Measurements from ENCODE around the gene PIBF1. TPM values are rescaled to one million over a fixed set of nuclear protein-coding genes. Genes with fewer than 3 reads are reported as not detected.

The PIBF1 gene
- total RNA-seq, 1 experiment from 2014 or later, result 4.8 TPM

DNA sequence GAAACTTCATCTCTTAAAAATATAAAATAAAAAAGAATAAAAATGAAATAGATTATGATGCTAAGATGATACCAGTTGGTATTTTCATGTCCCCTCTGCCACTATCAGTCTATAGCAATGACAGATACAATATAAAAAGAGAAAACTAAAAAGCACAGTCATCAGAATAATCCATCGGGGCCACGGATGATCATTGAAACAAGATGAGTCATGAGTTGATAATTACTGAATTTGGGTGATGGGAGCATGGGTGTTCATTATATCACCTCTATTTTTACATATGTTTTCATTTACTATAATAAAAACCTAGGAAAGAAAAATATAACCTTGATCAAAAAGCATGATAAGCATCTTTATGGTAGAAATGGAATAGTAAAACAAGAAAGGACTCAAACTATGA, 41.1 kb downstream of the PIBF1 start:
- no TSS peak for BruUV-seq (replicated peaks)
- CTCF ChIA-PET, result no interaction called here
- H3K4me3 ChIP-seq (ENCODE audit: low read length), result no peak overlapping the region

DNA sequence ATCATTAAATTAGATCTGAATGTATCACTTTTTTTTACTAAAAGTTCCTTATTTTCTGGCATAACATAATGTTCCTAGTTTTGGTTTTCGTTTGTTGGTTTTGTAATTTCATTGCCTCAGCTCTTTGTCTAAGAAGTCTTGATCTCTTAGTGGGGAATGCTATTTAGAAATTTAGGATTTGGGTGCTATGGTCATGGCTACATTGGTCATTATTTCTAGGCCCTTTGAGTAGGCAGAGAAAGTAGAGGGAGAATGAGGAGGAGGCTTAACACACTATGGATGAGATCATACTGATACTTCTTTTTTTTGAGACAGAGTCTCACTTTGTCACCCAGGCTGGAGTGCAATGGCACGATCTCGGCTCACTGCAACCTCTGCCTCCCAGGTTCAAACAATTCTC, 41.8 kb downstream of the PIBF1 start:
- Histone ChIP-seq H3F3A (ENCODE audit: low read length, unreplicated experiment) (no peaks in the 10 kb centered on the region), H3K36me3 (ENCODE audit: low read depth, low read length) (no peaks in the 10 kb centered on the region), H3K27me3 (ENCODE audit: low read length) (no peaks in the 10 kb centered on the region), H4K20me1 (ENCODE audit: low read length) (no peaks in the 10 kb centered on the region), H3K4me3 (ENCODE audit: low read length) (no peak overlapping the region), H3K9ac (ENCODE audit: low read length) (no peak overlapping the region), H3K4me1 (ENCODE audit: insufficient read depth, low read length) (no peaks in the 10 kb centered on the region), H3K9me3 (ENCODE audit: low read length) (no peaks in the 10 kb centered on the region), H3K79me2 (ENCODE audit: low read length) (no peaks in the 10 kb centered on the region), H2AFZ (ENCODE audit: low read length) (no peak overlapping the region), H3K27ac (ENCODE audit: low read length) (no peak overlapping the region), H3K4me2 (ENCODE audit: low read length) (no peak overlapping the region), H3K9me2 (replicated peaks; ENCODE audit: low read length) (no peaks in the 10 kb centered on the region)
- no peak for ATAC-seq
- TF ChIP-seq, protein P1, sequence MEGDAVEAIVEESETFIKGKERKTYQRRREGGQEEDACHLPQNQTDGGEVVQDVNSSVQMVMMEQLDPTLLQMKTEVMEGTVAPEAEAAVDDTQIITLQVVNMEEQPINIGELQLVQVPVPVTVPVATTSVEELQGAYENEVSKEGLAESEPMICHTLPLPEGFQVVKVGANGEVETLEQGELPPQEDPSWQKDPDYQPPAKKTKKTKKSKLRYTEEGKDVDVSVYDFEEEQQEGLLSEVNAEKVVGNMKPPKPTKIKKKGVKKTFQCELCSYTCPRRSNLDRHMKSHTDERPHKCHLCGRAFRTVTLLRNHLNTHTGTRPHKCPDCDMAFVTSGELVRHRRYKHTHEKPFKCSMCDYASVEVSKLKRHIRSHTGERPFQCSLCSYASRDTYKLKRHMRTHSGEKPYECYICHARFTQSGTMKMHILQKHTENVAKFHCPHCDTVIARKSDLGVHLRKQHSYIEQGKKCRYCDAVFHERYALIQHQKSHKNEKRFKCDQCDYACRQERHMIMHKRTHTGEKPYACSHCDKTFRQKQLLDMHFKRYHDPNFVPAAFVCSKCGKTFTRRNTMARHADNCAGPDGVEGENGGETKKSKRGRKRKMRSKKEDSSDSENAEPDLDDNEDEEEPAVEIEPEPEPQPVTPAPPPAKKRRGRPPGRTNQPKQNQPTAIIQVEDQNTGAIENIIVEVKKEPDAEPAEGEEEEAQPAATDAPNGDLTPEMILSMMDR (conservative IDR thresholded peaks at IDR 0.05; ENCODE audit: low read depth, low read length), result no peak
- no peak for TF ChIP-seq EZH2 (IDR thresholded peaks at IDR 0.05; ENCODE audit: low read length, unreplicated experiment)
- no peak for TF ChIP-seq EZH2phosphoT487 (IDR thresholded peaks at IDR 0.05; ENCODE audit: borderline replicate concordance, low read length)
- POLR2A ChIA-PET (ENCODE audit: unreplicated experiment), result no interaction called here
- no TSS peak for BruUV-seq (replicated peaks)
- CTCF ChIA-PET, result no interaction called here
- intact Hi-C loops (cut with micrococcal nuclease), result no loop called here
- DNase-seq, result no peak

More for the DNA sequence above, 41.1 kb downstream of the PIBF1 start:
- intact Hi-C loops (cut with micrococcal nuclease), result no loop called here
- Histone ChIP-seq H3K36me3 (ENCODE audit: low read depth, low read length) (no peaks in the 10 kb centered on the region), H3K27me3 (ENCODE audit: low read length) (no peaks in the 10 kb centered on the region), H3K27ac (ENCODE audit: low read length) (no peak overlapping the region), H3F3A (ENCODE audit: low read length, unreplicated experiment) (no peaks in the 10 kb centered on the region), H3K4me2 (ENCODE audit: low read length) (no peak overlapping the region), H3K79me2 (ENCODE audit: low read length) (no peaks in the 10 kb centered on the region), H3K9me2 (replicated peaks; ENCODE audit: low read length) (no peaks in the 10 kb centered on the region), H3K4me1 (ENCODE audit: insufficient read depth, low read length) (no peaks in the 10 kb centered on the region), H2AFZ (ENCODE audit: low read length) (no peak overlapping the region), H3K9ac (ENCODE audit: low read length) (no peak overlapping the region), H3K9me3 (ENCODE audit: low read length) (no peaks in the 10 kb centered on the region), H4K20me1 (ENCODE audit: low read length) (no peaks in the 10 kb centered on the region)
- ATAC-seq, result no peak
- TF ChIP-seq, protein P1 (conservative IDR thresholded peaks at IDR 0.05; ENCODE audit: low read depth, low read length), result no peak
- TF ChIP-seq EZH2 (IDR thresholded peaks at IDR 0.05; ENCODE audit: low read length, unreplicated experiment) (no peak), EZH2phosphoT487 (IDR thresholded peaks at IDR 0.05; ENCODE audit: borderline replicate concordance, low read length) (no peak)
- DNase-seq, result no peak
- POLR2A ChIA-PET (ENCODE audit: unreplicated experiment), result no interaction called here

DNA sequence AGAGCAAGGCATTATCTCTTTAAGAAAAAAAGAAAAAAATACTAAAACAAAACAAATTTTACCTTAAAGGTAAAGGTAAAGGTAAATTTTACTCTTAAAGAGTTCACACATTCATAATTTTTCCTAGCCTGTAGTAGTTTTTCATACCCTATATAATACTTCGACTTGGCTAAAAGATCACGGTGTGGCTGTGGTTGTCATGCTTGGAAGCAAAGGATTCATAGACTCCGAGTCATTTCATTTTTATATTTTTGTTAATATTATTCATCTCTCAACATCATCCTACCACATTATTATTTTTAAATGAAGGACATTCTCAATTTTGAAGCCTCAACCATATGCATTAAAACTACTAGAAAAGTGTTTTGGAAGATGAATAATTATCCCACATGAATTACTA, 52.7 kb downstream of the PIBF1 start:
- CTCF ChIA-PET, result no interaction called here
- Histone ChIP-seq H3K4me3 (ENCODE audit: low read length) (no peak overlapping the region), H2AFZ (ENCODE audit: low read length) (no peak overlapping the region), H3K9me2 (replicated peaks; ENCODE audit: low read length) (no peaks in the 10 kb centered on the region), H3F3A (ENCODE audit: low read length, unreplicated experiment) (no peaks in the 10 kb centered on the region), H3K4me1 (ENCODE audit: insufficient read depth, low read length) (no peaks in the 10 kb centered on the region), H3K4me2 (ENCODE audit: low read length) (no peak overlapping the region), H3K36me3 (ENCODE audit: low read depth, low read length) (no peaks in the 10 kb centered on the region), H3K9ac (ENCODE audit: low read length) (no peak overlapping the region), H3K9me3 (ENCODE audit: low read length) (no peaks in the 10 kb centered on the region), H4K20me1 (ENCODE audit: low read length) (no peaks in the 10 kb centered on the region), H3K27me3 (ENCODE audit: low read length) (no peaks in the 10 kb centered on the region), H3K79me2 (ENCODE audit: low read length) (no peaks in the 10 kb centered on the region), H3K27ac (ENCODE audit: low read length) (no peak overlapping the region)
- DNase-seq (no peak), ATAC-seq (no peak)
- POLR2A ChIA-PET (ENCODE audit: unreplicated experiment), result no interaction called here
- BruUV-seq (replicated peaks), result no TSS peak
- TF ChIP-seq, protein P1 (conservative IDR thresholded peaks at IDR 0.05; ENCODE audit: low read depth, low read length), result no peak
- TF ChIP-seq EZH2 (IDR thresholded peaks at IDR 0.05; ENCODE audit: low read length, unreplicated experiment) (no peak), EZH2phosphoT487 (IDR thresholded peaks at IDR 0.05; ENCODE audit: borderline replicate concordance, low read length) (no peak)
- intact Hi-C loops (cut with micrococcal nuclease), result loop anchor here (10.0 kb wide), 1 partner anchor 580 kb away; no protein-coding TSS in a partner anchor

Measured in PC-3 (cell line).